NCI-H187 treated with DMSO at 0.1 percent for 48 hours (cell line): Measurements from ENCODE around the gene C10orf90.
"Not testable (repeated sequence)": the region's sequence is repeated elsewhere in the genome, so short reads cannot be mapped to it uniquely, and the experiment has no call there.

Experiments used
- DNase-seq: peaks from one replicate; lab custom pipeline; 2025; lab: John Stamatoyannopoulos, UW

The C10orf90 gene

GRCh38 chr10:126390324-126390723, 280.2 kb downstream of the C10orf90 start:
- no peak for DNase-seq

GRCh38 chr10:126387931-126388911, 282.3 kb downstream of the C10orf90 start, which contains the start of gene ADAM12:
Gene ADAM12 (minus strand): TSS chr10:126388477. CDS start chr10:126388145, 332 bp downstream.
- no peak for DNase-seq

DNA sequence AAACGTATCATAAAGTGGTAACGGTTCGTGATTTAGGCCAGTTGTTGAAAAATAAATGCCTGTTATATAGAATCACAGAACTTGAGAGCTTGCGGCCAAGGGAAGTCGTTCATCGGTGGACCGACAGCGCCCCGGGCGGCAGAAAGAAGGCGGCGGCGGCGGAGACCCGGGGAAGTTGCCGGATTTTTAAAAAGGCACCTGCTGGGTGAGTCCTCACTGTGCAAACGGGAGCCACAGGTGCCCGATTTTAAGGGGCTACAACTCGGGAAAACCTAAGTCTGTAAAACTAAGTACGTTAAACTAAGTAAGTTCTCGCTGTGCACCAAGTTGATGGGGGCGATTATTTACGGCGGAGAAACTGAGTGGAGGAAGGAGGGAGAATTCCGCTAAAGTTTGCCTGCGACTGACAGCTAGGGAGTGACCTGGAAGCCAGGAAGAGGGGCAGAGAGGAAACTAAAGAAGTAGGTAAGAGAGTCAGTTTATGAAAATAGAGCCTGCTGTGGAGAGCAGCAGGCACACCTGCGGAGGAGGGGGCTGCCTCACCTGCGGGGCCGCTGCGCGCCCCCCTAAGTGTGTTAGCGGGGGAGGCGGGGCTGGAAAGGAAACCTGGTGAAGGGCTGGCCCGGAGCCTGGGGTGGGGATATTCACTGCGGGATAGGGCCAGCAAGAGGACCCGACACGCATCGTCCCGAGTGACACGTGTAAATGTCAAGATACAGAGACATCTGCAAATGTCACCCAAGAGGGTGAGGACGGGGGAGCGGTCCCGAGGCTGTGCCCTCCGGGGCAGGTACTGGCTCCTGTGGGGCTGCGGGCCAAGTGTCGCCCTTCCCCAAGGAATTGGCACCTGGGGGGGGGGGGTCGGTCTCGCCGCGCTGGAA, 283.2 kb downstream of the C10orf90 start:
- DNase-seq, result no peak

DNA sequence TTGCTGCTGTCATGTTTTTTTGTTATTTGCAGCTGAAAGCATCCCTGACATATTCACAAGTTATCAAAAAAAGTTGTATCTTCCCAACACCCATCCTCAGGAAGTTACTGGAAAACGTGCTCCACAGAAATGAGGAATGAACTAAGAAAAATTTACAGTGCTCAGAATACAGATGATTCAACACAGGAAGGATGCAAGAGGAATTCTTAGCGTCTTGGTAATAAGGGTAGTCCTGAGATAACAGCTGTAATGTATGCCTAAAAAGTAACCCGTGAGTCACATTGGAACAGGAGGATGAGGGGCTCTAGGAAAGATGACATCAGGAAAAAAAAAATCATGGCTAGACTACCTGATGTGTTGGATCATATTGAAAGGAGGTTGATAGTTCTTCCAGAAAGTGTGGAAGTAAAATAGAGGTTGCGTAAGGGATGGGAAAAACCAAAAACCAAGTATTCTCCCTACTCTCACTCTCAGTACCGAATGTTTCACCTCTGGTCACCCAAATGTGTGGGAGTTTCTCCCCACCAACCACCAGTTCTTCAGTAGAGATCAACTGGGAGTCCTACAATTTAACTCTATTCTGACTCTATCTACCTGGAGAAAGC, 286.1 kb downstream of the C10orf90 start:
- DNase-seq, result no peak

- DNase-seq, result no peak
These were observed 290.0 kb downstream of the C10orf90 start for GRCh38 chr10:126380352-126381076.

GRCh38 chr10:126379166-126379565, 291.3 kb downstream of the C10orf90 start:
- DNase-seq, result not testable (repeated sequence)

GRCh38 chr10:126376956-126377355, 293.5 kb downstream of the C10orf90 start:
- no peak for DNase-seq

DNA sequence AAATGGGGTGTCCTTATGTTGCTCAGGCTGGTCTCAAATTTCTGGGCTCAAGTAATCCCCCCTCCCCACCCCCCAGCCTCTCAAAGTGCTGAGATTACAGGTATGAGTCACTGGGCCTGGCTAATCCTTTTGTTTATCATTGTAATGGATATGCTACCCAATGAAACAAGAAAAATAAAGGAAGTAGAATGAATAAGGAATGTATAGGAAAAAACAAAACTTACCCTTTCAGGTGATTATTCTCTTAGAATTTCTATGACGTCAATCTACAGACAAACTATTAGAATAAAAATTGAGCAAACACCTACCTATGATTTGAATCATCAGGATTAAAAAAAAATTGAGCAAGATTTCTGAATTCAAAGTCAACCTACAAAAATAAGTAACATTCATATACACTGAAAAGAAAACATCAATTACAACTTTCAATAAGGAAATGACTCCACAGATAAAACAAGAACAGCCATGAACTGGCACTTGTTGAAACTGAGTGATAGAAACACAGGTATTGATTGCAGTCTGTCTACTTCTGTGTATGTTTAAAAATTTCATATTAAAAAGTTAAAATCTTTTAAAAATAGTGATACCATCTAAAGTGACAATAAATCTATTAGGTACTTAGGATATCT, 294.5 kb downstream of the C10orf90 start:
- DNase-seq, result no peak

DNA sequence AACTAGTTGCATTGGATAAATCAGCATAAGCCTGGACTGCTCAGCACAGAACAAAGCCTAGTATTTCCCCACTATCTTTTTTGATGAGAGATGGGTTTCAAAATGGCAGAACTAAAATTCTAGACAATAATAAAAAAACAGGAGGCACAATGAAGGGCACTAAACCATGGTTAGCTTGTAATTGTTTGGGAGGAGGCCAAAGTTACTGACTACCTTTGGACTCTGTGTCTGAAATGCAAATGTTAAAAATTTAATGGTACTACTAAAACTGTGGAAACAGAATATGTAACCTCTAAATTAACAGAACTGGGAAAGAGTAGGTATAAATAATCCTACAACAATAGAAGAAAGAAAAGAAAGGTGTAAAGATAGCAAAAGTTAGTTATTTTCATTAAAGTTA, 295.2 kb downstream of the C10orf90 start:
- no peak for DNase-seq
